Measurements from ENCODE around the gene B4GALT1.

The B4GALT1 gene

GRCh38 chr9:33129886-33130881 is 37.0 kb downstream of the B4GALT1 start:
- DNase-seq (ENCODE audit: low read depth): peak; percentile 62
- no peak overlapping the region for H3K4me3 ChIP-seq (ENCODE audit: control insufficient read depth, low read depth, low read length)
- no peak for TF ChIP-seq CTCF (conservative IDR thresholded peaks at IDR 0.05; ENCODE audit: control insufficient read depth, insufficient read depth, low read depth, low read length)

- no peak for TF ChIP-seq CTCF (conservative IDR thresholded peaks at IDR 0.05; ENCODE audit: control insufficient read depth, insufficient read depth, low read depth, low read length)
- no peak for DNase-seq (ENCODE audit: low read depth)
- no peak overlapping the region for H3K4me3 ChIP-seq (ENCODE audit: control insufficient read depth, low read depth, low read length)
Measured at GRCh38 chr9:33129251-33129885, 37.8 kb downstream of the B4GALT1 start.

- no peak for DNase-seq (ENCODE audit: low read depth)
- H3K4me3 ChIP-seq (ENCODE audit: control insufficient read depth, low read depth, low read length): no peak overlapping the region
- TF ChIP-seq CTCF (conservative IDR thresholded peaks at IDR 0.05; ENCODE audit: control insufficient read depth, insufficient read depth, low read depth, low read length): no peak
Measured at GRCh38 chr9:33128570-33128969, 38.6 kb downstream of the B4GALT1 start.

GRCh38 chr9:33127881-33128280 is 39.3 kb downstream of the B4GALT1 start:
- no peak overlapping the region for H3K4me3 ChIP-seq (ENCODE audit: control insufficient read depth, low read depth, low read length)
- DNase-seq (ENCODE audit: low read depth): no peak
- TF ChIP-seq CTCF (conservative IDR thresholded peaks at IDR 0.05; ENCODE audit: control insufficient read depth, insufficient read depth, low read depth, low read length): no peak

GRCh38 chr9:33125871-33126823 is 41.0 kb downstream of the B4GALT1 start:
- no peak for TF ChIP-seq CTCF (conservative IDR thresholded peaks at IDR 0.05; ENCODE audit: control insufficient read depth, insufficient read depth, low read depth, low read length)
- peak; percentile 73 for DNase-seq (ENCODE audit: low read depth)
- H3K4me3 ChIP-seq (ENCODE audit: control insufficient read depth, low read depth, low read length): no peak overlapping the region

GRCh38 chr9:33125461-33125860 is 41.7 kb downstream of the B4GALT1 start:
- H3K4me3 ChIP-seq (ENCODE audit: control insufficient read depth, low read depth, low read length): no peak overlapping the region
- no peak for DNase-seq (ENCODE audit: low read depth)
- TF ChIP-seq CTCF (conservative IDR thresholded peaks at IDR 0.05; ENCODE audit: control insufficient read depth, insufficient read depth, low read depth, low read length): no peak
